Measurements from ENCODE around the gene ARMH1.

The ARMH1 gene

DNA sequence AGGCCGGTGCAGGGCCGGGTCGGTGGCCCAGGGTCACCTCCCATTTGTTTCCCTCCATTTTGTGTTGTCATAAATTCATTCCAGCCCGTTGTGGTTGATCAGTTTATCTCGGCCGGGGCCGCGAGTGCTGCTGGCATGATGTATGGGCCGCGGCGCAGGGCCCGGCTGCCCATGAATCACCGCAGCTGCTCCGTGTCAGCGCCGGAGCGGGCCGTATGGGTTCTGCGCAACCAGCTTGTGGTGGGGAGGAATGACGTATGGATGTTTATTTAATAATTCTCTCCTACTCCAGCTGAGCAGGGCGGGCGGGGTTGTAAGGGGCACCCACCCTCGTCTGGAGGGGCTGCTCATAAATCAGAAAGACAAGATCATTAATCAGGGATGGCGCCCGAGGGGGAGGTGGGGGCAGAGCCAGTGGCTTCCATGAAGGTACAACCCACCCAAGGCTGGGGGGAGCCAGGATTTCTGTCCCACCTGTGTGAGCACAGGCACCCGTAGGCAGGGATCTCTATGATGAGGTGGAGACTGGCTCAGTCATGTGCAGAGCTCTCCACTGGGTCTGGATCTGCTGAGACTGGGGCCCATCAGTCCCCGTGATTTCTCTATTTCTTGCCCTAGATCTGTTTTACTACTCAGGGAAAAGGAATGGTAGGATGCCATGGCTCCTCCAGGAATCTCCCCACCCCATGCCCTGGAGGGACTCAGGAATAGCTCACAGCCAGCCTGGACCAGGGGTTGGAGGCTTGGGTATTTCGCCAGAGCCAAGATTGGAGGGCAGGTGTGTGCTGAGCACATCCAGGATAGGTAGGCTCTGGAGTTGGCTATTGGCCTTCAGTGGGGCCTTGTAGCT, 28.0 kb upstream of the ARMH1 start:
- Histone ChIP-seq H3K27ac (ENCODE audit: low read depth, low read length) (no peak overlapping the region), H3K36me3 (ENCODE audit: control insufficient read depth, low read length) (peaks cover 91% of the 10 kb centered on the region), H3K27me3 (ENCODE audit: control insufficient read depth, low read length) (no peaks in the 10 kb centered on the region), H3K79me2 (ENCODE audit: control insufficient read depth, low read length) (0 out of 2 replicates have a peak, but pooled peaks cover 5% of the 10 kb centered on the region), H3K9me3 (ENCODE audit: control insufficient read depth, insufficient read depth, low read length) (no peaks in the 10 kb centered on the region), H3K9me2 (replicated peaks; ENCODE audit: control insufficient read depth, low read length) (no peaks in the 10 kb centered on the region), H3K4me3 (ENCODE audit: low read length) (no peak overlapping the region), H3F3A (ENCODE audit: control insufficient read depth, insufficient read depth) (no peaks in the 10 kb centered on the region), H4K20me1 (ENCODE audit: control insufficient read depth, insufficient read depth, low read depth, low read length) (0 out of 2 replicates have a peak, but pooled peaks cover 3% of the 10 kb centered on the region), H3K4me1 (ENCODE audit: control insufficient read depth, low read length) (no peaks in the 10 kb centered on the region), H3K4me2 (ENCODE audit: low read length) (no peak overlapping the region)
- TF ChIP-seq, protein P1, sequence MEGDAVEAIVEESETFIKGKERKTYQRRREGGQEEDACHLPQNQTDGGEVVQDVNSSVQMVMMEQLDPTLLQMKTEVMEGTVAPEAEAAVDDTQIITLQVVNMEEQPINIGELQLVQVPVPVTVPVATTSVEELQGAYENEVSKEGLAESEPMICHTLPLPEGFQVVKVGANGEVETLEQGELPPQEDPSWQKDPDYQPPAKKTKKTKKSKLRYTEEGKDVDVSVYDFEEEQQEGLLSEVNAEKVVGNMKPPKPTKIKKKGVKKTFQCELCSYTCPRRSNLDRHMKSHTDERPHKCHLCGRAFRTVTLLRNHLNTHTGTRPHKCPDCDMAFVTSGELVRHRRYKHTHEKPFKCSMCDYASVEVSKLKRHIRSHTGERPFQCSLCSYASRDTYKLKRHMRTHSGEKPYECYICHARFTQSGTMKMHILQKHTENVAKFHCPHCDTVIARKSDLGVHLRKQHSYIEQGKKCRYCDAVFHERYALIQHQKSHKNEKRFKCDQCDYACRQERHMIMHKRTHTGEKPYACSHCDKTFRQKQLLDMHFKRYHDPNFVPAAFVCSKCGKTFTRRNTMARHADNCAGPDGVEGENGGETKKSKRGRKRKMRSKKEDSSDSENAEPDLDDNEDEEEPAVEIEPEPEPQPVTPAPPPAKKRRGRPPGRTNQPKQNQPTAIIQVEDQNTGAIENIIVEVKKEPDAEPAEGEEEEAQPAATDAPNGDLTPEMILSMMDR (IDR thresholded peaks at IDR 0.05; ENCODE audit: low read depth, low read length, poor library complexity, severe bottlenecking), result no peak

DNA sequence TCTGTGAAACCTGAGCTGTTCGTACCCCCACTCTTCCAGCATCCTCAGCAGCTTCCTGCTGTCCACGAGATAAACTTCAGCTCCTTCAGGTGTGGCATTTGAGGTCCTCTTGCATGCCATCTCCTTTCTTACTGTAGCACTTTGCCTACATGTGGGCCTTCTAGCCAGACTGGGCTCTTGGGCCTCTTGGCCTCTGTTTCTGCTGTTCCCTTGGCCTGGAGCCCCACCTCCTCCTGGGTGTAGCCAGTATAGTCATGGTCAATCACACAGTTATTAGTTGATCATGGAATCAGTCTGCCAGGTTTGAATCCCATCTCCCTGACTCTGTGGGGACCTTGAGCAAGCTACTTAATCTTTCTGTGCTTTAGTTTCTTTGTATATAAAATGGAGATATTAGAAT, 26.6 kb upstream of the ARMH1 start:
- no peak overlapping the region for H3K4me3 ChIP-seq (ENCODE audit: low read length)
- H3F3A ChIP-seq (ENCODE audit: control insufficient read depth, insufficient read depth), result peaks cover 6% of the 10 kb centered on the region; the same call in 1 of the 2 replicates
- peaks cover 78% of the 10 kb centered on the region for H3K36me3 ChIP-seq (ENCODE audit: control insufficient read depth, low read length)
- H3K27ac ChIP-seq (ENCODE audit: low read depth, low read length), result no peak overlapping the region
- H3K4me2 ChIP-seq (ENCODE audit: low read length), result no peak overlapping the region
- no peaks in the 10 kb centered on the region for H3K9me3 ChIP-seq (ENCODE audit: control insufficient read depth, insufficient read depth, low read length)
- TF ChIP-seq, protein P1 (IDR thresholded peaks at IDR 0.05; ENCODE audit: low read depth, low read length, poor library complexity, severe bottlenecking), result no peak
- no peak for TF ChIP-seq EZH2phosphoT487 (IDR thresholded peaks at IDR 0.05; ENCODE audit: borderline replicate concordance, low read length)
- H4K20me1 ChIP-seq (ENCODE audit: control insufficient read depth, insufficient read depth, low read depth, low read length), result 0 out of 2 replicates have a peak, but pooled peaks cover 3% of the 10 kb centered on the region
- H3K27me3 ChIP-seq (ENCODE audit: control insufficient read depth, low read length), result no peaks in the 10 kb centered on the region
- H3K79me2 ChIP-seq (ENCODE audit: control insufficient read depth, low read length), result 0 out of 2 replicates have a peak, but pooled peaks cover 2% of the 10 kb centered on the region
- no peaks in the 10 kb centered on the region for H3K4me1 ChIP-seq (ENCODE audit: control insufficient read depth, low read length)
- H3K9me2 ChIP-seq (replicated peaks; ENCODE audit: control insufficient read depth, low read length), result no peaks in the 10 kb centered on the region

DNA sequence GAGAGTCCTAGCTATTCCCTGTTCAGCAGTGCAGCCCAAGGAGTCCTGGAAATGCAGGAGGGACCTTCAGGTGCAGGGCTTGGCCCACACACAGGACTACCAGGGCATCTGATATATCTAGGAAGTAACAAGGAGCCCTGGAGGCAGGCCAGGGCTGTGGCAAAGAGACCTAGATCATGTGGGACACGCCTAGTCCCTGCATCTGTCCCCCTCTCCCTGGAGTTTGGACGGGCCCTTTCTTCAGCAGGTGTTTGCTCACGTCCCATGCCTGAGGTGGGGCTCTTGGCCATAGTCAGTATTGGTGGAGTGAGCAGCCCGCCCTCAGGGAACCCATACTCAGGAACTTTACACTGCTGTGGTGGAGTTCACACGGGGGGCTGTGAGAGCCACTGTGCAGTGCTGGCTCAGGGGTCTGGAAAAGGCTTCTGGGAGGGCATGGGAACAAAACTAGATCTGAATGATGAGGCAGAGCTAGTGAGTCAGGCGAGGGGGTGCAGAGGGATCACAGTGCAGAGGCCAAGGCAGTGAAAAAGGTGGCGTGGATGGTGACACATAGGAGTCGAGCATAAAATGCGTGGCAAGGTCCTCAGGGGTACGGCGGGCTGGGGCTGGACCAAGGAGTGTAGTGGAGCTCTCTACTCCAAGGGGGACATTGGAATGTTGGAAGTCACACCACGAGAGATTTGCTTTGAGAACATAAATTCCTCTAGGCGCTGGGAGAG, 25.8 kb upstream of the ARMH1 start:
- H3K4me1 ChIP-seq (ENCODE audit: control insufficient read depth, low read length), result no peaks in the 10 kb centered on the region
- 0 out of 2 replicates have a peak, but pooled peaks cover 3% of the 10 kb centered on the region for H4K20me1 ChIP-seq (ENCODE audit: control insufficient read depth, insufficient read depth, low read depth, low read length)
- TF ChIP-seq, protein P1 (IDR thresholded peaks at IDR 0.05; ENCODE audit: low read depth, low read length, poor library complexity, severe bottlenecking), result no peak
- no peak for TF ChIP-seq EZH2phosphoT487 (IDR thresholded peaks at IDR 0.05; ENCODE audit: borderline replicate concordance, low read length)
- H3K27me3 ChIP-seq (ENCODE audit: control insufficient read depth, low read length), result no peaks in the 10 kb centered on the region
- peaks cover 70% of the 10 kb centered on the region for H3K36me3 ChIP-seq (ENCODE audit: control insufficient read depth, low read length)
- no peak overlapping the region for H3K4me3 ChIP-seq (ENCODE audit: low read length)
- H3F3A ChIP-seq (ENCODE audit: control insufficient read depth, insufficient read depth), result peaks cover 6% of the 10 kb centered on the region; the same call in 1 of the 2 replicates
- H3K4me2 ChIP-seq (ENCODE audit: low read length), result no peak overlapping the region
- no peaks in the 10 kb centered on the region for H3K9me3 ChIP-seq (ENCODE audit: control insufficient read depth, insufficient read depth, low read length)
- no peaks in the 10 kb centered on the region for H3K9me2 ChIP-seq (replicated peaks; ENCODE audit: control insufficient read depth, low read length)
- H3K27ac ChIP-seq (ENCODE audit: low read depth, low read length), result no peak overlapping the region
- no peaks in the 10 kb centered on the region for H3K79me2 ChIP-seq (ENCODE audit: control insufficient read depth, low read length)

Data from DOHH2 (cell line).